HG02943 (cell line): ENCODE results near the gene ARL3.

Experiments
- ATAC-seq: cut with Tn5 transposase; IDR thresholded peaks from one replicate; pipeline ENCODE4 v1.9.1; 2021; ENCODE audit warnings: mild to moderate bottlenecking, low read depth, moderate library complexity; ENCODE audit not compliant: unreplicated experiment

Gene ARL3

GRCh38 chr10:102642736-102643335, 71.4 kb downstream of the ARL3 start:
- ATAC-seq = peak; percentile 1

- ATAC-seq = peak; percentile 36
Observed at GRCh38 chr10:102641880-102642735, 72.1 kb downstream of the ARL3 start.

GRCh38 chr10:102641402-102641801, 72.8 kb downstream of the ARL3 start:
- ATAC-seq = no peak

DNA sequence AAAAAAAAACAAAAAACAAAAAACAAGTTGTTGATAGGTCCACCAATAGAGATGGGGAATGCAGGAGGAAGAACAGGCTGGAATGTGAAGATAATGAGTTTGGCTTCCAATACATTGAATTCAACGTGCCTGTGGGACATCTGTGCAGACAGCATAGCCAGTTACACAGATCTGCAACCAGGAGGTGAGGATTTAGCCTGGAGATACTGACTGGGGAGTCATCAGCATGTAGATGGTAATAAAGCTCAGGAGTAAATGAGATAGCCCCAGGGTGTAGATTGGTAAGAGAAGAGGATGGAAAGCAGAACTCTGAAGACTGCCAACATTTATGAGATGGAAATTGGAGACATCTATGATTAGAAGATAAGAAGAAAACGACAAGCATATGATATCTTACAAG, 74.7 kb downstream of the ARL3 start:
- ATAC-seq = no peak

GRCh38 chr10:102635377-102635776, 78.8 kb downstream of the ARL3 start:
- ATAC-seq = no peak

DNA sequence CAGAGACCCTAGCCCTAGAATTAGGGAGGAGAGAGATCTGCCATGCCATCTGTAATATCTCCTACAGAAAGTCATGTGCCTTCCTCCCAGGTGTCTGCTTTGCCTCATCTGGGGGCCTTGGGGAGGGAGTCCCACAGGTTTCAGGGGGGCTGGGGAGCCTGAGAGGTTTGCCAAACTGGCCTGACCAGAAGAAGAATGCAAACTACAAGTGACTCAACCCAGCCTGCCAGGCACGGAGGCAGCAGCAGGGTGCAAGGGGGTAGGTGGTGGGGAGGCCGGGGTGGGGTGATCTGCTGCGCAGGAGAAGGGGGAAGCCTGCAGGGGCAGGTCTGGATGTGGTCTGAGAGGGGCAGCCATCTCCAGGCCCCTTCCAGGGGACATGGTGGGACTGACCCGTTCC, 79.5 kb downstream of the ARL3 start:
- ATAC-seq = no peak

- no peak for ATAC-seq
Observed at GRCh38 chr10:102633848-102634247, 80.3 kb downstream of the ARL3 start.

DNA sequence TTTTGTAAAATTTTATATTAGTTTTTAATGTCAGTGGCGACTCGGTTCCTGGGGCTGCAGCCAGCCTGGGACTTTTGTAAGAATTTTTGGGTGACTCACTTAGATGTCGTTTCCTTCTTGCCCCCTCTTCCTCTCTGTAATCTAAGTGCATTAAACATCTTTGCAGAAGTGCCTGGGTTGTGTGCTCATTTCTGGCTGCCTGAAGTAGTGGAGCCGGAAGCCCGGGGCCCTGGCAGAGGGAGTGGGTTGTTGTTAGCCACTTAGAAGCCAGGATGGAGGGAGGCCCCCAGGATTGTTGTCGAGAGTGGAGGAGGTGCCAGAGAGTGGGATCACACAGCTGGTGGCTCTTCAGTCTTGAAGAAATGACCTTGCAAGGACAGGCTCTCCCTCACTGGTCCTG, 80.9 kb downstream of the ARL3 start:
- ATAC-seq = no peak

GRCh38 chr10:102632394-102633111, 81.6 kb downstream of the ARL3 start:
- ATAC-seq = no peak

- ATAC-seq = no peak
Observed at GRCh38 chr10:102631525-102632393, 82.4 kb downstream of the ARL3 start.

DNA sequence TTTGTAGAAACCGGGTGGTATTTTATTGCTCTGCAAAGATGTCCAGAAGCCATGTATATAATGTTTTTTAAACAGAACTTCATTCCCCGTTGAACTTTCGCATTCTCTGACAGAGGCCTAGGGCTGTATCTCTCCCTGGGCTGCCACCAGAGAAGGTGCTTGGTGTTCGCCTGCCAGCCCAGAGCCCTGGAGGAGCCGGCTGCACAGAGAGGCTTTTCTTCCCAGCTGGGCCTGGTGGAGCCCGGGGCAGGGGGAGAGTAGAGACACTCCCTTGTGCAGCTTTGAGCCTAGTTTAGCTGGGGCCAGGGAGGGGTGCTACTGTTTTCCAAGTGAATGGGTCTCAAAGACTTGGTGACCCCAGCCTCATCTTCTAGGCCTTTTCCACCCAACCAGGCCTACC, 83.5 kb downstream of the ARL3 start:
- no peak for ATAC-seq

DNA sequence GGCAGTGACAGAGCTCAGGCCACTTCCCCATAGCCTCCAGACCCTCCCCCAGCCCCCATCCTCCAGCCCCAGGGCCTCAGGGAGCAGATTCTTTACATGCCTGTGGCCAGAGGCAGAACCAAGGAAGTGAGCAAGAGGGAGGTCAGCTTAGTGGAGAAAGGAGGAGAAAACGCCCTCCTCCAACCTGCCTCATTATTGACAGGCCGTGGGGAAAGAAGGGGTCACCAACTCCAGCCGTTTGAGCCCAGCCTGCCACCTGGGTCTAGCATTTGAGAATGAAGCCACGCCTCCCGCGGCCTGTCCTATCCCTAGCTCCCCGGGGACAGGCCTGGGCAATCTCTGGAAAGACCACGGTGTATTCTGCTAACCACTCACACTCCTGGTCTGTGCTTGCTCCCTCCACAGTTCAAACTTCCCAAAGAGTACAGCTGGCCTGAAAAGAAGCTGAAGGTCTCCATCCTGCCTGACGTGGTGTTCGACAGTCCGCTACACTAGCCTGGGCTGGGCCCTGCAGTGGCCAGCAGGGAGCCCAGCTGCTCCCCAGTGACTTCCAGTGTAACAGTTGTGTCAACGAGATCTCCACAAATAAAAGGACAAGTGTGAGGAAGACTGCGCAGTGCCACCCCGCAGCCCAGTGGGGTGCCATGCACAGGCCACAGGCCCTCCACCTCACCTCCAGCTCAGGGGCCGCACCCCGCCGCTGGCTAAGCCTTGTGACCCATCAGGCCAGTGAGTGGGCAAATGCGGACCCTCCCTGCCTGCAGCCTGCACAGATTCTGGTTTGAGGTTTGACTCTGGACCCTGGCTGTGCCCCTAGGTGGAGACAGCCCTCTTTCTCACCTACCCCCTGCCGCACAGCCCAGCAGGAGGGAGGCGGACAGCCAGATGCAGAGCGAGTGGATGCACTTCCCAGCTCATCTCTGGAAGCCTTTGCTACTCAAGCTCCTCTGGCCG, 84.3 kb downstream of the ARL3 start:
- ATAC-seq = no peak

GRCh38 chr10:102628451-102628911, 85.7 kb downstream of the ARL3 start:
- no peak for ATAC-seq

DNA sequence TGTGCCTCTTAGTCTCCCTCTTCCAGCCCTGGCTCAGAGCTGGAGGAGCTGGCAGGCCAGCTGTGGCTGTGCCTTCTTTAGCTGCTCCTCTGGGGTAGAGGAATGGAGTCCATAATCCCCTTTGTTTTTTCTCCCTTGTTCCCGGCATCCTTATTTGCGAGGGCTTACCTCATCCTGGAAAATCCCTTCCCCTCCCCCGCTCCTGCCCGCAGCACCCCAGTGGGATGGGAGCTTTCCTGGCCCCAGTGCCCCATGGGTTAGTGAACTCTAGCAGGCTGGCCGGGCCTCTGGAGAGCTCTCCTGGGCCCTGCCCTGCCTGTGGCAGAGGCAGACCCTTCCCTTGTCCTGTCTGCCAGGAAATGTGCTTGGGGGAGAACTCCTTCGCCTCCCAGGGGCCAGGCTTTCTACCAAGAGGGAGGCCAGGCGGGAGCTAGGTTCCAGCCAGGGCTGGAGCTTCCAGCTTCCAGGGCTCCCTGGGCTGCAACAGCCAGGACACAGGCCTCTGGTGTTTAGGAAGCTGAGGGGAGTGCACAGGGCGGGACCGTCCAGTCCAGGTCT, 86.4 kb downstream of the ARL3 start:
- ATAC-seq = no peak

GRCh38 chr10:102627291-102627735, 86.9 kb downstream of the ARL3 start:
- no peak for ATAC-seq

DNA sequence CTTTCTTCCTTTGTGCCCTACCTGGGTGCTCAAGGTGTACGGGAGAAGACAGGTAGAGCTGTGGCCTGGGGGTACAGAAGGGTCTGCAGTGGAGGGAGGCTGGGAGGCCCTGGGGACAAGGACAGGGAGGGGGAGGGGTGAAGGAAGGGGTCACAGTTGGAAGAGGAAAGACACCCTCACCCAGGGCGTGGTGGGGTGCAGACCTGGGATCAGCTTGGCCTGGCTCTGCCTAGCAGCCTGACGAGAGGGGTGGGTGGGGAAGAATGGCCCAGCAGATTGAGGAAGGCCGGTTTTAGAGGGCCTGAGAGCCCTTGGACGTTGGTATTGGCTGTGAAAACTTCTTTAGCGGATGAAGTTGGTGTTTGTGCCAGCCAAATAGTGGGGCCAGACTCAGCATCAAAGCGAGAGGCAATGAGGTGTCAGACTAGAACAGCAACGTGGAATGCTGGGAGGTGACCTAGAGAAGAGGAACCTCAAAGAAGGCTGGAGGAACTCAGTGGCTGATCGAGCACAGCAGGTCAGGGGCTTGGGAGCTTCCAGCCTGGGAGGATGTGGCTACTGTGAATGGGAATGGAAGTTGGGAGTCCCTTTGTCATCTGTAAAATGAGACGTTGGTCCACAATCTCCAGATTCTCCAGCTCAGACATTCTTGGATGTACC, 88.0 kb downstream of the ARL3 start:
- no peak for ATAC-seq

GRCh38 chr10:102624751-102625645, 89.2 kb downstream of the ARL3 start:
- ATAC-seq = no peak
